Hippocampal formation (tissue), 2 donors: ENCODE data around the gene MAP2K5.

ENCODE experiments used
- DNase-seq, 2 donors: peaks; one replicate each; lab custom pipeline; 2025; lab: John Stamatoyannopoulos, UW

MAP2K5 gene

GRCh38 chr15:67783303-67783702, 240.8 kb downstream of the MAP2K5 start:
- no peak for DNase-seq

DNA sequence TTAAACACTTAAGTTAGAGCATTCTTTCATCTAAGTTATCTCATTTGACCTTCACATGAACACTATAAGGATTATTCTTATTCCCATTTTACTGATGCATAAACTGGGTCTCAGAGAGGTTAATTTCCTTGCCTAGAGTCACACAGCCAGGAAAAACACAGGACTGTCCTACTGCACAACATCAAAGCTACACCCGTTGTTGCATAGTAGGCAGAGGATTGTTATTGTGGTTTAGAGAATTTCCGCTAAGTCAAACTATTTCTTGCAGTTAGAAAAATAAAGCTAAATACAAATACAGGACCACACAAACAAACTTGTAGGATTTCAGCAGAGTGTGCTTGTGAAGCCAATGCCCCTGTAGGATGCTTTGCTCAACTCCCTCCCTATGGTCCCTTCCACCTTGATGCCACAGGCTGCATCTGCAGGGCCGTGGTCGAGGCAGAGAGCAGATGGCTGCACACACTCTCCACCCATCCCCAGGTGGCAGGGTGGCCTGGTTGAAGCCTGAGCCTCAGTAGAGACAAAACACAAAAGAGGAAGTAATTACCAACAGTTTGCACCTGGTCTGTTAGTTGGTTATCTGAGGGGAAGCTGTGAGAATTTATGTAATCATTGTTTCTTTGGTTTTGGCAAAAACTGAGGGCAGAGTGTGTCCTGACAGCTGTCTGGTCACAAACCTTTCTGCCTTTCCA, 241.7 kb downstream of the MAP2K5 start:
- DNase-seq: no peak

DNA sequence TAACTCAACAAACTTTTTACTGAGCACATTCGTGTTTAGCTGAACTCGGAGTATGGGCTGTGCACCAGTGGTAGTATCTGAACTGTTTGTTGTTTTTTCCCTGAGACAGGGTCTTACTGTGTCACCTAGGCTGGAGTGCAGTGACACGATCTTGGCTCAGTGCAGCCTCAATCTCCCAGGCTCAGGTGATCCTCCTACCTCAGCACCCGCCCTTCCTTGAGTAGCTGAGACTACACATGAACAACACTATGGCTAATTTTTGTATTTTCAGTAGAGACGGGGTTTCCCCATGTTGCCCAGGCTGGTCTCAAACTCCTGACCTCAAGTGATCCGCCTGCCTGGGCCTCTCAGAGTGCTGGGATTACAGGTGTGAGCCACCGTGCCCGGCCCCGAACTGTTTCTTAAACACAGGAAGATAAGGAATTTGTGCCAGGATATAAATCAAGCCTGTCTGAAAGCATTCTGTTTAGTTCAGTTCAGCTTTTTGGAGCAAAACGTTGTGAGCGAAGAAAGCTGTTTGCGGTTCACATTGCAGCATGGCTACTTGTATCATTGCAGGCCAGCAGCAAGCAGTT, 242.4 kb downstream of the MAP2K5 start:
- no peak for DNase-seq

DNA sequence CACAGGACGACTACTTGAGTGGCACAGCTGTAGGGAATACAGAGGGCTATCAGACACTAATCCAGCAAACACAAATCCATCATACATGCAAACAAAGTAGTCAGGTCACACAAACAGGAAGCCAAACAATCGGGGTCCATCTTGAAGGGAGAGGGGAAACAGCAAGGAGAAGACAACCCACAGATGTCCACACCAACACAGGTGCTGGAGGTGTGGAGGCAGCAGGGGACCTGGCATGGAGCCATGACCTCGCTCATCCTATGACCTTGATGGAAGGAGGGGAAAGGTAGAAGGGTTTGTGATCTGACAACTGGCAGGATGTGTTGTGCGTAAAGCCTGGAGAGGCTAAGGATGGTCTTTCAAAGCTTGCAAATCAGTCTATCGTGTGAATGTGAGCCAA, 242.9 kb downstream of the MAP2K5 start:
- DNase-seq: no peak

GRCh38 chr15:67786646-67787045, 244.1 kb downstream of the MAP2K5 start:
- DNase-seq: no peak

DNA sequence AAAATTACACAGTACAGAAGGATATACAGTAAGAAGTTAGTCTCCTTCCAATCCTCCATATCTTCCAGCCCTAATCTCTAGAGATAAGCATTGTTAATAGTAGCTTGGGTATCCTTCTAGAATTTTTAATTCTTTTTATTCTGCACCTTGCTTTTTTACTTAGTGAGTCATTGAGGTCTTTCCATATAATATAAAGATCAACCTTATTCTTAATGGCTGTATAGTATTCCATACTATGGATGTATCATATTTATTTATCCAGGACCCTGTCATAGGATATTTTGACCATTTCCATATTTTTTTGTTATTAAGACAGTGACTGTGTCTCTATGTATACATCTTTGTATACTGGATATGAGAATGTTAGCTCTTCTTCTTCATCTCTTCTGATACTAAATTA, 246.5 kb downstream of the MAP2K5 start:
- DNase-seq: no peak

GRCh38 chr15:67790610-67791319, 248.3 kb downstream of the MAP2K5 start:
- no peak for DNase-seq

DNA sequence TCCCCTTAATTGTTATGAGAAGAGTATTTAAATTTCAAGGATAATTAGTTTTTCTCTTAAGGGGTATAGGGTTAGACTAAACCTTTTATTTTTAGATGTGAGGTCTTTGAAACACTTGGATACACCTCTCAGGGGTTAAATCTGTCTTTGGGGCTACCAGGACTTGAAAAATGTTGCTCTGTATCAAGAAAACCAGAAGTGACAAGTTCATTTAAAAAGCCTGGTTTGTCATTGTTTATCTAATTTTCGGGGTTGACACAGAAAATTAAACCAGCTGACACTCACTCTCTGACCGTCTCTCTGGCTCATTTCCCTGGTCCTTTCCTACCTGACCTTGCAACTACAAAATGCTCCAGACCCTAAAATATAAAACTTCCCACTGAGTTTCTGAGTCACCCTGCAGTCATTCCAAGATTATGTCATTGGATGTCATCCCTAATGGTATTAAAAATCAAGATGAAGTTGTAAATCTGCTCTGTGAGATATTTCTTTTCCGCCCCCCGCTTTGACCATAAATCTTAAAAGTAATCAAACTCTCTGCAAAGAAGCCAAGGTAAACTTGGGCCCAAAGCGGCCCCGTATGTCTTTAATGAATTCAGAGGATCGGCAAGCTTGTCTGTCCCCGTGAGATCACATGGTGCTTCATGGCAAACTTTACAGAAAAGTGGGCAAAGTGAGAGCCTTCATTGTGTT, 249.9 kb downstream of the MAP2K5 start:
- no peak for DNase-seq

DNA sequence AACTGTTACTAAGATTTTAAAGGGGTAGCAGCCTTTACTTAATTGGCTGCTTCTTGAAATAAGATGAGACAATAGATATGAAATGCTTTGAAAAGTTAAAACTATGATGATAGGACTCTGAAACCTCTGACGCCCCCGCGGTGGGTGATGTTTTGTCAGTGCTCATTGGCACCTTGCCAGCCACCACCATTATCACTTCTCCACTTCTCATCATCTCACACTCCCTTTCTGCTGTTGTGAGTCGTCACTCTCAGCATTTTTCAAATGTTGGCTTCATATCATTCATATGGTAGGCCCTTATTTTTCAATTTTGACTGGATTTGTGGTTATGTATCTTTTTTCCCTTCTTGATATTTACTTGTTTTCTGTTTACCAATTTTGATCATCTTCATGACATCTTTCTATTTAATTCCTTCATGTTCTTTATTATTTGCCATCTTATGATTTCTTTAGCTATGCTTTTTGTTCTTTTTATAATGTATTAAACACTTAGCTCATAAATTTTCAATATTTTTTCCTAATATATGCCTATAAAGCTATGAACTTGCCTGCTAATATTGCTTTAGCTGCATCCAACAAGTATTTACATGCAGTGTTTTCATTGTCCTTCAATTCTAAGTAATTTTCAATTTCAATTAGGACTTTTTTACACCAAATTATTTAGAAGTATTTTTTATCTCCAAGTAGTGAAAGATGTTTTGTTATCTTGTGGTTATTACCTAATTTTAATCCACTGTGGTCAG, 252.5 kb downstream of the MAP2K5 start:
- DNase-seq: no peak

- DNase-seq: no peak
Measured at GRCh38 chr15:67796196-67797127, 254.0 kb downstream of the MAP2K5 start.

DNA sequence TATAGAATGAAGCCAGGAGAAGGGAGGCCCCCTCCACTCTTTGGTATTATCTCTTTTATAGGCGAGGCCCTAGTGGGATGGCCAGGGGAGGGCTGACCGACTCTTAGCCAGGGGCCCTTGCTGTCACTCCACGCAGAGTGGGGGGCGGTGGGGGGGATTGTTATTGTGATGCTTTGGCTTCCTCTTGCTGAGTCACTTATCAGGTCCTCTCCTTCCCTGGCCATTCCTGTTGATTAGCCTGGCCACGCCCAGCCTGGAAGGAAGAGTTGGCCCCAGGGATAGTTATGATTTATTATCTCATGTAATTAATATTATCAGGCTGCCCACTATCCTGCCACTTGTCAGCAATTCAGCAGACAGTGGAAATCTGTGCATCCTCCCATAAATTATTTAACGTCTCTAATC, 257.3 kb downstream of the MAP2K5 start:
- DNase-seq: no peak

DNA sequence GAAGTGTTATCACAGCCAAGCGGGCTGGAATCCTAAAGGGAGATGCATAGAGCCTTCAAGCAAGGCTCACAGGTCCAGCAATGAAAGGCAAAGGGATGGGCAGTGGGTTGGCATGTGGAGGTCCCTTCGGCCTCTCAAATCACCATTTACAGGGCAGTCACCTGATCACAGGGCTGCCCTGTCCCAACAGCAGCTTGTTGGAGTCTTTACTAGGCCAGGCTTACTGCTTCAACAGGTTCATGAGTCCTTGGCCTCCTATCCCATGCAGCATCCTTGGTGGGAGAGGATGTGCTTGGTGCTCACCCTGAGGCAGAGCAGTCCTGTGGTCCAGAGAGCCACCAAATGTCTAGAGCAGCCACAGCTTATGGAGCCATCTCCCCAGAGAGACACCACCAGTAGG, 258.6 kb downstream of the MAP2K5 start:
- DNase-seq: no peak

DNA sequence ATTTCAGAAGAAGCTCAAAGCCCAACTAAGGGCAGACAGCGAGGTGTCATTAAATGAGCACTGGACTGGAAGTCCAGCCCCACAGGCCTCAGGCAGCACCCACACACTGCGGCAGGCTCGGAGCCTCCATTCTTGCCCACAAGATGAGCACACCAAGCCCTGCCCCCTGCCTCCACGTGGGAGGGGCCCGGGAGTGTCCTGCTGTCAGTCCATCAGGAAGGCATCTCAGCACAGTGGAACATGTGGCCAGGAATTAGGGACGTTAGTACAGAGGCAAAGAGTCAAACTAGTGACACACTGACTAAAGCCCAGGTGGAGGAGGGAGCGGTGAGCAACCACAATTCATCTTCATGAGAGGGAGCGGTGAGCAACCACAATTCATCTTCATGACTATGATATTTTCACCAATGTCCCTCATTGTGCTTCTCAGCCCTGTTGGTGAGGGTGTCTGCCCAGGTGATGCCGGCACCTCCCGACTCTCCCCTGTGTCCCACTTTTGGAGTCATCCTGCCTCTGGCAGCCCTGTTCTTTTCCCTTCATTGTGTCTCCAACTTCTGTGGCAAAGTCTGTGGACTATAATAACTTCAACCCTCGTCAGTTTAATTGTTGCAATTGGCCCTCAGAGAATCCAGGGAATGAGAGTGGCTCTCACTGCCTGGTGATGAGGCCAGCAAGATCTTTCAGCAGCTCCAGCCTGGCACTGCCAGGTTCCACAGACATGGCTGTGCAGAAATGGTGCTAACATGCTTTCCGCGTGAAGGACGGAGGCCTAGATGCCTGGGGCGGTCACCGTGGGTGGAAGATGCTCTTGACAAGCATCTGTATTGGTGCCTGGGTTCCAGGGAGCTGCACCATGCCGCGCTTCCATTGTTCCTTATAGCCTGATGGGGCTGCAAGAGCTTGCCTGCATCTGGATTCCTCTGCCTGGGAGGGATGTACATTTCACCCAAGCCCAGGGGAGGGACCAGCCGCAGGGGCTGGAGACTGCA, 259.7 kb downstream of the MAP2K5 start:
- DNase-seq: no peak

DNA sequence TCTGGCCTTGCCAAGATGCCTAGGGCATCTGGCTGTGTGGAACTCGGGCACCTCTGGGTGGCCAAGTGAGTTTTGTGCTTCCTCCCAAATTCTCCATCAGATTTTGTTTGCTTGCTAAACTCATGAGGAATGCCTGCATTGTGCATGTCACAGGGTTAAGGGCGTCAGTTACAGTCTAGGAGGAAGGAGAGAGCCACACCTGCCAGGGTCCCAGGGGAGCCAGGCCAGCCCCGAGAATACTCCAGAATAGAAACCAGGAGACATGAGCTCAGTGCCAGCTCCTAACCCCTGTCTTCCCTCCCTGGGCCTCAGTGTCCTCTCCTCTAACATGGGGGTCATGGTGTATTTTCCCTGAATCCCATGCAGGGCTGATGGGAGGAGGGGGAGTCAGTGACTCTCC, 260.8 kb downstream of the MAP2K5 start:
- DNase-seq: no peak

- DNase-seq: no peak
Measured at GRCh38 chr15:67803996-67804843, 261.7 kb downstream of the MAP2K5 start.

- no peak for DNase-seq
Measured at GRCh38 chr15:67805008-67805665, 262.6 kb downstream of the MAP2K5 start.

GRCh38 chr15:67805666-67806516, 263.4 kb downstream of the MAP2K5 start:
- DNase-seq: no peak
